Activated CD4-positive, alpha-beta memory T cell treated with anti-CD3 and anti-CD28 coated beads for 36 hours (primary cell): ENCODE measurements around the gene CKAP2L. TPM values are rescaled to one million over a fixed set of nuclear protein-coding genes. Genes with fewer than 3 reads are reported as not detected.
A peak's percentile ranks its signal among the peaks of the same experiment; 100 is the strongest.

Source experiments
- CTCF ChIA-PET: fragments of 350-600 bp; sonication (Branson Sonifier 250); formaldehyde crosslinking; loops from one replicate; lab custom pipeline; 2021; ENCODE audit warnings: antibody characterized with exemption, inconsistent platforms; lab: Charles Lee
- POLR2A ChIA-PET: fragments of 350-600 bp; sonication (Branson Sonifier 250); formaldehyde crosslinking; loops from one replicate; lab custom pipeline; 2021; ENCODE audit warnings: antibody characterized with exemption; lab: Charles Lee
- DNase-seq: peaks from one replicate; pipeline ENCODE4 v3.0.0-alpha.2; 2020
- H3K27ac Mint-ChIP-seq: one replicate; pipeline ENCODE4 v1.8.0; 2021; ENCODE audit warnings: mixed read lengths
- H3K27me3 Mint-ChIP-seq: one replicate; pipeline ENCODE4 v1.8.0; 2021; ENCODE audit warnings: mixed read lengths
- H3K36me3 Mint-ChIP-seq: one replicate; pipeline ENCODE4 v1.8.0; 2021; ENCODE audit warnings: mixed read lengths
- H3K4me1 Mint-ChIP-seq: one replicate; pipeline ENCODE4 v1.8.0; 2021; ENCODE audit warnings: low read depth, mixed read lengths
- H3K4me3 Mint-ChIP-seq: one replicate; pipeline ENCODE4 v1.8.0; 2021; ENCODE audit warnings: mild to moderate bottlenecking, mixed read lengths
- H3K9me3 Mint-ChIP-seq: one replicate; pipeline ENCODE4 v1.8.0; 2021; ENCODE audit warnings: mixed read lengths
- intact Hi-C: fragments of 100-400 bp; cut with micrococcal nuclease; formaldehyde crosslinking; loops from one replicate; pipeline ENCODE4 v1.15.1; 2023
- total RNA-seq, 2 experiments: library from RNA; stranded (reverse); gene quantifications; one replicate each; pipeline ENCODE4 v1.2.3, GENCODE V29; 2021

The CKAP2L gene, protein sequence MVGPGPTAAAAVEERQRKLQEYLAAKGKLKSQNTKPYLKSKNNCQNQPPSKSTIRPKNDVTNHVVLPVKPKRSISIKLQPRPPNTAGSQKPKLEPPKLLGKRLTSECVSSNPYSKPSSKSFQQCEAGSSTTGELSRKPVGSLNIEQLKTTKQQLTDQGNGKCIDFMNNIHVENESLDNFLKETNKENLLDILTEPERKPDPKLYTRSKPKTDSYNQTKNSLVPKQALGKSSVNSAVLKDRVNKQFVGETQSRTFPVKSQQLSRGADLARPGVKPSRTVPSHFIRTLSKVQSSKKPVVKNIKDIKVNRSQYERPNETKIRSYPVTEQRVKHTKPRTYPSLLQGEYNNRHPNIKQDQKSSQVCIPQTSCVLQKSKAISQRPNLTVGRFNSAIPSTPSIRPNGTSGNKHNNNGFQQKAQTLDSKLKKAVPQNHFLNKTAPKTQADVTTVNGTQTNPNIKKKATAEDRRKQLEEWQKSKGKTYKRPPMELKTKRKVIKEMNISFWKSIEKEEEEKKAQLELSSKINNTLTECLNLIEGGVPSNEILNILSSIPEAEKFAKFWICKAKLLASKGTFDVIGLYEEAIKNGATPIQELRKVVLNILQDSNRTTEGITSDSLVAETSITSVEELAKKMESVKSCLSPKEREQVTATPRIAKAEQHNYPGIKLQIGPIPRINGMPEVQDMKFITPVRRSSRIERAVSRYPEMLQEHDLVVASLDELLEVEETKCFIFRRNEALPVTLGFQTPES
- total RNA-seq, result 10 to 100 TPM; 42.1 to 46.1 TPM

DNA sequence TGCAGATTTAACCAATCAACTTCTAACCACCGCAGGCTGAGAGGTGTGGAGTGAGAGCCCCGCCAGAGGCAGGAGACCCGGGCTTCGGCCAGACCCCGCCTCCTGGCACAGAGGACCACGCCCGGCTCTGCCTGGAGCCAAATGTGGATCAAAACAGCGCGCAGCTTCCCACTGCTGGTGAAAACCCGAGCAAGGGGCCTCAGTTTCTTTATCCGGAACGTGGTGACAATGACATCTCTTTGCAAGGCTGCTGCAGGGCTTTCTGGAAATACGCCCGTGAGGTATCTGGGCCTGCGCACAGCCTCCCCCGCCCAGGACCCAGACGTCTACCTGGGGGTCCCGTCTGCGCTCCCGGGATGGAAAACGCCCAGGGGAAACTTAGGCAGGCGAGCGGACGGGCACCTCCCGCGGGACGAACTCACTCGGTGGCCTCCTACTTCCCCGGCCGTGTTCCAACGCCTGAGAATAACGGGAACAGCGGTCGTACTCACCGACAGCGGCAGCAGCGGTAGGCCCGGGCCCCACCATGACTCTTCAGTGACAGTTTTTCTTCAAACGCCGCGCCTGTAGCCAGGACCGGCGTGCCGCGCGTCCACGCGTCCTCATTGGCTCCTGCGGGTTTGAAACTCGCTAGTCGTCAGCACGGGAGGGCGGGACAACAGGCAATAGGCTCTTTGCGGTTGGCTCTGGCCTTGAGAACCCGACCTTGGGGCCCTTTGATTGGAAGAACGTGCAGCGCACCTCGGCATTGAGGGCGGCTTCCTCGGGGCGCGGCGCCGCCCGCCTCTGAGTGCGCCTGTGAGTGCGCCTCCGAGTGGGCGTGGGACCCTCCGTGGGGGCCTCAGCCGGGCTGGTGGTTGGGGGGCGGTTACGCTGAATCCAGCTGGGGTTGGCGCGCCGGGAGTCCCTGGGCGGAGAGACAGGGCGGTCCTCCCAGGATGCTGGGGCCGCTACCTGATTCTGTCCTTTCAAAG, at the start of gene CKAP2L:
CKAP2L (minus strand) TSS at position 539 of the 974 bp plus-strand sequence; CDS start at position 528, 11 bp downstream.
- H3K4me1 Mint-ChIP-seq, result peaks cover 31% of the 10 kb centered on the region
- no peaks in the 10 kb centered on the region for H3K9me3 Mint-ChIP-seq
- ChIA-PET CTCF (interaction anchor here (0.6 to 2.9 kb wide), 3 partner anchors 66 to 195 kb away, joined by 3 to 23 read pairs (median 4); no protein-coding TSS in a partner anchor), POLR2A (interaction anchor here (0.6 kb wide), 1 partner anchor 490 kb away, joined by 4 read pairs; no protein-coding TSS in a partner anchor)
- peak within 1 kb of the TSS; percentile 85 for H3K27ac Mint-ChIP-seq
- H3K36me3 Mint-ChIP-seq, result peaks cover 26% of the 10 kb centered on the region
- no peaks in the 10 kb centered on the region for H3K27me3 Mint-ChIP-seq
- intact Hi-C loops, result loop anchor here (1.0 to 5.0 kb wide), 4 partner anchors 15 to 117 kb away; no protein-coding TSS in a partner anchor
- DNase-seq, result peak; percentile 98
- H3K4me3 Mint-ChIP-seq, result peak within 1 kb of the TSS; percentile 90

DNA sequence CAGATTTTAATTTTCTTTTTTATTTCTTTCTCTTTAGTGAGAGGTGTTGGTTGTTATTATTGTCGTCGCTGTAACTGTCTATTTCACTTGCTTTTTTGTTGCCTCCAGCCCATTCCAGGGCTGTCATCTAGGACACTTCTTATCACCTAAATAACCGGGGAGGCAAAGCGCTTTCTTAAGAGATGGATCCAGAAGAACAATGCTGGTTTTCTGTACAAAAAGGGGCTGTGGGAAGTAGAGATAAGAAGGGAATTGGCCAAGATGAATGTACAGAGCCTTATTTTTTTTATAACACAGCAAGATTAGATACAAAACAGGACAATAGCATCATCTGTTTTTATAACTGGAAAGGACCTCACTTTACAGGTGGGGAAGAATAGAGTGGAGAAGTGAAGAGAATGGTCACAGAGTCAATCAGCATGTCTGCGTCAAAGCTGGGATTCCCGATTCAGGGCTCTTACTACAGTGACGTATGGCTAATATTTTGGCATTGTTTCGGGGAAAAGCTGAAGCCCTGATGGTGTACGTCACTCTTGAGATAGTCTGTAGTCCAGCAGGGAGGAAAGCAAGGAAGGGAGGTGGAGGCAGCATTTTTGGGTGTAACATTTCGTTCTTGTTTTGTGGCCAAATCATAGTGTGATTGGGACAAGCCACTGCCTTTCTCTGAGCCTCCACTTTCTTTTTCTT, 49.0 kb upstream of the CKAP2L start:
- peaks cover 4% of the 10 kb centered on the region for H3K36me3 Mint-ChIP-seq
- no peaks in the 10 kb centered on the region for H3K27me3 Mint-ChIP-seq
- H3K27ac Mint-ChIP-seq, result no peak overlapping the region
- POLR2A ChIA-PET, result no interaction called here
- peaks cover 38% of the 10 kb centered on the region for H3K4me1 Mint-ChIP-seq
- CTCF ChIA-PET, result interaction anchor here (1.7 kb wide), 1 partner anchor 9 kb away, joined by 3 read pairs; no protein-coding TSS in a partner anchor
- H3K9me3 Mint-ChIP-seq, result peaks cover 7% of the 10 kb centered on the region
- no peak for DNase-seq
- no peak overlapping the region for H3K4me3 Mint-ChIP-seq
- intact Hi-C loops, result no loop called here

DNA sequence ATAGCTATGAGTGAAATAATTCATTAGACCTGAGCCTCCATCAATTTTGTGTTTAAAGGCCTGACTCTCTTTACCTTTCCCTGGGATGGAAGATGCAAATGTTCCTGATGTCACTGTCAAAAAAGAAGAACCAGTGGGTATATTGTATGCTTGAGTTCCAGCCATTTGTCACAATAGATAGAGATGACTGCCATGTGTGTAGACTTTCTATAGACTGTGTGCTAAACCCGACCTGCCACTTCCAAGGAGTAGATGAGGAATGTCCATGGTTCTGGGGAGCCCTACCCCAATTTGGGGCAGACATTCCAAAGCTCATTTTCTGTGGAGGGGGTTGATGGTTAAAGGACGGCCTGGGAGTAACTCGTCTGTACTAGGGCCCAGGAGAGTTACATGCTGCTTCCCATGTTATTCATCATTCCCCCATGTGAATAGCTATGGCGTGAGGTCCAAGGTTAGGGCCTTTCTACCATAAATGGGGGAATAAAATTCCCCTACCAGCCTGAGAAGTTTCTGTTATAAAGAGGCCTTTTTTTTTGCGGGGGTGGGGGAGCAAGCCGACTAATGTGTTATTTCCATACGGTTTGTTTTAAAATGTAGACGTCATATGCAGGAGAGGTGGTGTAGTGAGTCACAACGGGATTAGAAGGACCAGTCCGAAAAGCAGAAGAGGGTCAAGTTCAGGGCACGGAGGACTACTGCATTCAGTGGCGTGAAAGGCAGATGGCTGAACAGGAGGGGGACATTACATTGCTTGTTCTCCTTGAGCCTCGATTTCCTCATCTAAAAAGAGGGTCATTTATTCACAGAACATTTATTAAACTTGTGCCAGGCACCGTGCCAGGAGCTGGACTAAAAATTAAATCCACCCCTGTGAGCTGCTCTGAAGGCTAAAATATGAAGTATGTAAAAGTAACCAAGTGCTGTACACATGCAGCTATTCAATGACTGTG, 48.2 kb upstream of the CKAP2L start:
- Mint-ChIP-seq H3K36me3 (peaks cover 6% of the 10 kb centered on the region), H3K9me3 (peaks cover 9% of the 10 kb centered on the region), H3K4me3 (no peak overlapping the region), H3K27me3 (no peaks in the 10 kb centered on the region), H3K27ac (peak overlapping the region; percentile 68), H3K4me1 (peaks cover 38% of the 10 kb centered on the region)
- CTCF ChIA-PET, result interaction anchor here (1.3 to 1.7 kb wide), 2 partner anchors 10 to 73 kb away, joined by 3 read pairs; no protein-coding TSS in a partner anchor
- no peak for DNase-seq
- POLR2A ChIA-PET, result interaction anchor here (0.7 to 1.6 kb wide), 3 partner anchors 10 to 19 kb away, joined by 3 read pairs; no protein-coding TSS in a partner anchor
- intact Hi-C loops, result loop anchor here (1.0 kb wide), 2 partner anchors 9 to 19 kb away; no protein-coding TSS in a partner anchor

DNA sequence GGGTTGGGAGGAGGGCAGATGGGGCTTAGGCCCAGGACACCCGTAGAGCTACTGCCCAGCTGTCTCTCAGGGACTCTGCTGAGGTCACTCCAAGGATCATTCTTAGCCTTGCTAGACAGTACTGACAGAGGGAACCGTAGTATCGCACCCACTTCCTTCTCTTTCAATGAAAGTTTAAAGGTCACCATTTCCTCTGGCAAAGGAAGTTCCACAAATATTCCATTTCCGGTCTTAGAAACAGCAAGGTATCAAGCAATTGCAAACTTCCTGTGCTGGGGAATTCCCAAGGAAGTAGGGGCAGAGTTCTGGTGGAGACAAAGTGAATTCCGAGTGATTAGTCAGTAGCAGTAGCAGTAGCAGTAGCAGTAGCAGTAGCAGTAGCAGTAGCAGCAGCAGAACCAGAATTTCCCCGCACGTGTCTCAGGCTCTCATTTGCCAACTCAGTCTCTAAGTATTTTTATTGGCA, 47.5 kb upstream of the CKAP2L start:
- CTCF ChIA-PET, result interaction anchor here (1.3 to 1.7 kb wide), 2 partner anchors 11 to 73 kb away, joined by 3 read pairs; no protein-coding TSS in a partner anchor
- intact Hi-C loops, result loop anchor here (1.0 kb wide), 2 partner anchors 9 to 19 kb away; no protein-coding TSS in a partner anchor
- Mint-ChIP-seq H3K27ac (peak overlapping the region; percentile 68), H3K4me3 (no peak overlapping the region), H3K36me3 (peaks cover 11% of the 10 kb centered on the region), H3K4me1 (peaks cover 41% of the 10 kb centered on the region), H3K27me3 (no peaks in the 10 kb centered on the region), H3K9me3 (peaks cover 15% of the 10 kb centered on the region)
- POLR2A ChIA-PET, result interaction anchor here (0.7 to 1.6 kb wide), 3 partner anchors 10 to 18 kb away, joined by 3 read pairs; no protein-coding TSS in a partner anchor
- DNase-seq, result peak; percentile 58

DNA sequence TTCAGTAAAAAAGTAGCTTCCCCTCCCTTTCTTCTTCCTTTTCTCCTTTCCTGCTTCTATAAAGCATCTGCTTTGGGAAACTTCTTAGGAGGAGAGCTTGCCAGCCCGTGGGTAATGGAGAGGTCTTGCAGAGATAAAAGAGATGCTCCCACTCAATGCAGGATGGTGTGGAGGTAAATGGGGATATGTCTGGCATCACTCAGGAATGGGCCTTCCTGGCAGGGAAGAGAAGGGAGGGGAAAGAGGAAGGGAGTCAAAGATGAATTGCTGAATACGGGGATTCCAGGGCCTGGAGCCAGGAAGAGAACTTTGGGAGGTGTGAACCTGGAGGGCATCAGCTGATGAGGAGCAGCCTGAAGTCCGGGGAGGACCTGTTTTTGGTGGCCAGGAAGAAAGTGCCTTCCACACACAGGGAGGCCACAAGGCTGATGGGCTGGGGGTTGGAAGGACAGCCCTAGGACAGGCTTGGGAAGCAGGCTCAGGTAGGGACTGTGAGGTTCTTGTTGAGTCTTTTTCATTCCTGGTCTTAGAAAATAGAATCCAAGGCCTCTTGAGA, 46.9 kb upstream of the CKAP2L start:
- Mint-ChIP-seq H3K4me1 (peaks cover 44% of the 10 kb centered on the region), H3K36me3 (peaks cover 11% of the 10 kb centered on the region), H3K9me3 (peaks cover 15% of the 10 kb centered on the region), H3K4me3 (no peak overlapping the region), H3K27me3 (no peaks in the 10 kb centered on the region), H3K27ac (peak overlapping the region; percentile 68)
- POLR2A ChIA-PET, result interaction anchor here (1.6 kb wide), 1 partner anchor 9 kb away, joined by 3 read pairs; no protein-coding TSS in a partner anchor
- CTCF ChIA-PET, result interaction anchor here (1.3 kb wide), 1 partner anchor 74 kb away, joined by 3 read pairs; no protein-coding TSS in a partner anchor
- intact Hi-C loops, result no loop called here
- no peak for DNase-seq

DNA sequence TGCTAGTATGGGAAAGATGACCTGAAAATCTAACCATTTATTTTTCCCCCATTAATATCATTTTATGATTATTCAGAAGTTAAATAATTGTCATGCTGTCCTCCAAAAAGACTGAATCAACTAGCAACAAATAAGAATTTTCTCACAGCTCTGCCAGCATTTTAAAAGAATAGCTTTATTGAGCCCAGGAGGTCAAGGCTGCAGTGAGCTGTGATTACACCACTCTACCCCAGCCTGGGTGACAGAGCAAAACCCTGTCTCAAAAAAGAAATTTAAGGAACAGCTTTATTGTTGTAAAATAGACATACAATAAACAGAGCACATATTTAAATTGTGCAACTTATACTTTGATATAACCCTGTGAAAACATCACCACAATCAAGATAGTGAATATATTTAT, 44.7 kb upstream of the CKAP2L start:
- Mint-ChIP-seq H3K27ac (peak overlapping the region; percentile 68), H3K27me3 (no peaks in the 10 kb centered on the region), H3K4me1 (peaks cover 54% of the 10 kb centered on the region), H3K4me3 (no peak overlapping the region), H3K9me3 (peaks cover 15% of the 10 kb centered on the region), H3K36me3 (peaks cover 11% of the 10 kb centered on the region)
- intact Hi-C loops, result no loop called here
- POLR2A ChIA-PET, result no interaction called here
- no peak for DNase-seq
- CTCF ChIA-PET, result interaction anchor here (1.1 to 1.4 kb wide), 2 partner anchors 12 to 76 kb away, joined by 3 read pairs; no protein-coding TSS in a partner anchor

DNA sequence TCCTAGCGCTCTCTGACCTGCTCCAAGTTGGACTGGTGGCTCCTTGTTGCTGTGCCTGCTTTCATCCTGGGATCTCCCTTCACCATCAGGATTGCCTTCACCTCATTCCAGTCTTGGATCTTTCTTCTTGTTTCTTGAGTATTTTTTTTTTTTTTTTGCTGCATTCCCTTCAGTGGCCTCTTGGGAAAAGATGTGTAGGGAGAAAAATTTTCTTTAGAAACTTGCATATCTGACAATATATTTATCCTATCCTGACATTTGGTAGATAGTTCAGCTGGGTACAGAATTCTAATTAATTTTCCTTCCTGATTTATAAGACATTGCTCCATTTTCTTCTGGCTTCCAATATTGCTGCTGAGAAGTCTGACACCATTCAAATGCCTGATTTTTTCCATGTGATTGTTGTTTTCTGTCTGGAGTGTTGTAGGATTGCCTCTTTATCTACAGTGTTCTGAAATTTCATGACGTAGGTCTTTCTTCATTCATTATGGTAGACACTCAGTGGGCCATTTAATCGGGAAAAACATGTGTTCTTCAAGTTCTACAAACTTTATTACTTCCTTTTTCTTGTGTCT, 42.9 kb upstream of the CKAP2L start:
- POLR2A ChIA-PET, result interaction anchor here (1.0 kb wide), 1 partner anchor 78 kb away, joined by 4 read pairs; no protein-coding TSS in a partner anchor
- Mint-ChIP-seq H3K4me1 (peaks cover 54% of the 10 kb centered on the region), H3K27ac (no peak overlapping the region), H3K4me3 (no peak overlapping the region), H3K36me3 (peaks cover 11% of the 10 kb centered on the region), H3K27me3 (no peaks in the 10 kb centered on the region), H3K9me3 (peaks cover 15% of the 10 kb centered on the region)
- intact Hi-C loops, result no loop called here
- CTCF ChIA-PET, result no interaction called here
- DNase-seq, result no peak

DNA sequence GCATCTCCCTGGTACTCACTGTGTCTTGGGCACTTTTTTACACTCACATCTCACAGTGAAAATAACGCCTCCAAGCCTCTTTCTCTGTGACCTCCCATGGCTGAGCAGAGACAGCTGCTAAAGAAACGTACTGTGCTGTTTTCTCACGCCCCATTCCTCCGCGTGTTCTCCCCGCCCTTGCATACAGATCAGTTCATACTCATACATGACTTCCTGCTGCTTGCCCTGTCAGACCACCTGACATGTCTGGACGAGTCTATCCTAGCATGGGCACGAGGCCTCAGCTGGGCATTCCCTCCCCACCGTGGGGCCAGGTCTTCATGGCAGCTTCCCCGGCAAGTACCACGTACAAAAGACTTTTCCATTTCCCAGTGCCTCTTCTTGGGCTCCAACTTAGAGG, 41.1 kb upstream of the CKAP2L start:
- peaks cover 15% of the 10 kb centered on the region for H3K9me3 Mint-ChIP-seq
- no peak for DNase-seq
- CTCF ChIA-PET, result no interaction called here
- peaks cover 9% of the 10 kb centered on the region for H3K36me3 Mint-ChIP-seq
- intact Hi-C loops, result loop anchor here (2.0 kb wide), 1 partner anchor 41 kb away; the partner anchor contains the start of gene CKAP2L
- POLR2A ChIA-PET, result no interaction called here
- H3K27ac Mint-ChIP-seq, result peak overlapping the region; percentile 21
- H3K4me3 Mint-ChIP-seq, result no peak overlapping the region
- no peaks in the 10 kb centered on the region for H3K27me3 Mint-ChIP-seq
- H3K4me1 Mint-ChIP-seq, result peaks cover 42% of the 10 kb centered on the region
